G401 (cell line): ENCODE measurements around the gene FLT1. TPM values are rescaled to one million over a fixed set of nuclear protein-coding genes. Genes with fewer than 3 reads are reported as not detected.

Experiments
- DNase-seq: peaks from one replicate; pipeline ENCODE4 v3.0.0-alpha.2; 2015; ENCODE audit warnings: low spot score
- in situ Hi-C: cut with HindIII; loops from 2 replicates; pipeline ENCODE4 v1.10.0; 2016; ENCODE audit warnings: low sequenced_read_pairs, mixed read lengths
- total RNA-seq: library from RNA; depleted of rRNA; stranded (reverse); fragments of >200 nt; shearing (Covaris generic); gene quantifications from 2 replicates; pipeline ENCODE4 v1.2.3, GENCODE V29; 2014

Gene FLT1
- total RNA-seq, 1 experiment from 2014 or later, result not detected

DNA sequence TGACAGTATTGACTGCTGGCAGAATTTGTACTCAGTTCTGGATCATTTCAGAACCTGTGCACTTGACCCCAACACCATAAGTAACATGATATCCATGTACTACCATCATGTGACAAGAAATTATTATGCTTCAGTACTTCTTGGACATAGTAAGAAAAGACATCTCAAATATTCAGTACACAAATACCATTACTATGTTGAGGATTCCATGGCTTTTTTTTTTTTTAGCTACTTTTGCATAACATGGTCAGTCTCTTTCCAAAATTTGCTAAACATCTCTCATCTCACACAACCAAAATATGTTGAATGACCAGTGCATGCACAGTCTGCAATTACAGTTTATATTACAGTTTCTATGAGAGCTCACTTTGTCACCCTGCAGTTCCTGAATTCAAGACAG lies 85.3 kb downstream of the FLT1 start:
- DNase-seq, result no peak
- in situ Hi-C loops, result no loop called here

DNA sequence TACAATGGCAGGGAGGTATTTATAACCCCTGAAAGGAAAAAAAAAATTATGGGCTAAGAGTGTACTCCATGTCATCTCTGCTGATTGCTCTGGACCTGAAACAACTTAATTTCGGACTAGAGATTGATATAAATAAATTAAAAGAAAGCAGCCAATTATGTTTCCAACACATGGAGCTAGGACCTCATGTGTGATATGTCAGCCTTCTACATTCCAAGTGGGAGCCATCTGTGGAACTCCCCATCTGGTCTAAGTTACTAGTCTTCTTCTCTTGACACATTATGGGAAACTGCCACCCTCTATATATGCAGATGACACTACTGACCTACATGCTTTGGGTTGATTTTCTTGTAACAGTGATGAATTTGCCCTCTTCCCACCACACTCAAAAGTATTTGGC lies 86.1 kb downstream of the FLT1 start:
- in situ Hi-C loops, result no loop called here
- no peak for DNase-seq

DNA sequence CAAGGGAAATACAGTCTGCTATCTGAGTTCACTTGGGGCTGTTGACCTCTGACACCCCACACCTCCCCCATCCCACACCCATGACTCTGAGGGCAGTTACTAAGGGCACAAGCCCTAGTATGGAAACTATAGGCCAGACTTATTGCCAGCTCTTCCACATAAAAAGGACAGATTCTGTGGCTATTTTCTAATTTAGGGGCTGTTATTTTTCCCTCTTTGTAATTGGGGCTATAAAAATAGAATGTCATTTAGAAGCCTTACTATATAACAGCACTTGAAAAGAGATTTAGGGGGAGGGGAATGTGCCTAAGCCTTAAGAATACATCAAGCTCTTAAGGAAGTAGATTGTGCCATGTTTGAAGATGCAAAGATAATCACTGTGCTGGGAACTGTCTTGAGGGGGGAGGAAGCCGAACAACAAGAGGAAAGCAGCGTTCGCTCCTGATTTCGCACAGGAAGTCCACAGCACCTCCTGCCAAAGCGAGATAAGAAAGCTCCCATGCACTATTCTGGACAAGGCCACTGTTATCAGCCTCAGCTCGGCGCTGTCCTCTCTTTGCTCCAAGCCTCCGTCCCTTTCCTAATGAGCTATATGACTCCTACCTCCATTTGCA lies 86.6 kb downstream of the FLT1 start:
- no peak for DNase-seq
- in situ Hi-C loops, result no loop called here

DNA sequence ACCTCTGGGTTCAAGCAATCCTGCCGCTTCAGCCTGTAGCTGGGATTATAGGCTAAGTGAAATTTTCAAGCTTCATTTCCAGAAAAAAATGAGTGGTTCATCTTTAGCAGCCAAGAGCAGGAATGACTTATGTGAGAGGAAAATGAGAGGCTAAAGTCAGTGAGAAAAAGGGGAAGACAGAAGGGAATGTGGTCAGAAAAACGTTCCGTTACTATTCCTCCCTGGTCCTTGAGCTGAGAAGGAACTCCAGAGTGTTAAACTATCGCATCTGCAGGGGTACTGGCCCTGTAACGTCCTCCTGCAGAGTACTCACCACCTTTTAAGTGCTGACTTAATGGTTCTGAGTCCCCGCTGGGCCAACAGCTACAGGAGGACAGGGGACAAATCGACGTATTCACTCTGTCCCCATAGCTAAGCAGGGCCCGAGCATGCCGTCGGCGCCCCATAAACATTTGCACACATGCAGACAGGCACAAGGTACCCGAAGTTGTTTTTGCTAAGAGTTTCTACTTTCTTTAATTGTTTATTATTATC lies 88.1 kb downstream of the FLT1 start:
- DNase-seq, result no peak
- in situ Hi-C loops, result no loop called here

DNA sequence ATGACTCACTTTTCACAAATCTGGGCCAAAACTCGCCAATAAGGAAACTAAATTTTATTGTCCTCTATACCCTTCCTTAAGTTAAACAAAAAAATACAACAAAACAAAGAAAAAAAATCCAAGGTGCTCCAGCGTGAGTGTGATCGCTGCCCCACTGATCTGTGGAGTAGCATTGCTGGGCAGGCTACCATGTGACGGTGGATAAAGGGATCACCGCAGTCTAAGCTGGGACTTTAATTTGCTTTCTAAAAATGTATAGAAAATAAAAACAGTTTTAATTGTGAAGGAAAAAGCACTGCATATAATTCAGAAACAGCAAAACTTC lies 92.9 kb downstream of the FLT1 start:
- DNase-seq, result no peak
- in situ Hi-C loops, result no loop called here

DNA sequence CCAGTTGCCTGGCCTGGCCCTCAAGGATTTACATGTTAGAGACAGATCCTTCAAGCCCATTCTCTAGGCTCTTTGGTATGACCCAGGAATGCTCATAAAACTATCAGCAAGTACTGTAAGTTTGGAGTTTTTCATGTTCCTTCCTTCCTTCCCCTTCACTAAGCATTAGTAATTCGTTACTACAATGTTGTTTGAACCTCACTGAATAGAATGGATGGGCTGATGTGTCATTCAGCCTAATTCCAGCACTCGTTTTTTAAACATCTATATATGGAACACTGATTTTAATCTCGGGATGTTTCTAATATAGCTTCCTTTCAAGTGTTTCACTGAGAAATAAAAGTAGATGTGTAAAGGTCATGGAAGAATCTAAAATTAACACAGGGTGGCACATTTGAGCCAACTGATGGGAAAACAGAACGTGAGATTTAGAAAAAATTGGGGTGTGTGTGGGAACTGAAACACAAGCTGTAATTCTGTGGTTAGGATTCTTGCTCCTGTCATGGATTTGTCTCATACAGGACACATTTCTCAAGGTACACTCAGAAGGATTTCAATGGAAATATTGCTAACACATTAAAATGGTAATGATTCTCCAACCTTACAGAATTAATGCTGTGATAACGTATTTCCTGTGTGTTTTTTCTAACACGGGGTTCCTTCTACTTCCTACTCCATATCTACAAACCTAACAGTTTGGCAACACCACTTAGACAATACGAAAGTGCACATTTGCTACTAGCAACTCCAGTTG lies 93.4 kb downstream of the FLT1 start:
- peak; percentile 9 for DNase-seq
- in situ Hi-C loops, result no loop called here

DNA sequence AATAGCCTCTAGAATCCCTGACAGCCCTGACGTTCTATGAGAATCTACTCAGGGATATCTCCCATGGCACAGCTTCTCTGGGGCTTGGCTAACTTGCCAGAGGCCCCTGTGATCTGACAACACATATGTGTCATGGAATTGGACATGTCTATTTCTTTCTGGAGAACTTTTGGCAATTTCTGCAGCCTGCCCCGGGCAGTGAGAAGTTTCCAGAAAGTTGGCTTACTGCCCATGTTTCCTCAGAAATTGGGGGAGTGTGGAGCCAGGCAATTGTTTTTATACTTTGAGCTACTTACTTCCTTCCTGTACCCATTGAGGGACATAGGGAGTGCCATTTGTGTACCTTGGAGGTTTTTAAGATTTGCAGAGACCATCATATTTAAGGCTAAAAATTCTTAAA lies 98.9 kb downstream of the FLT1 start:
- in situ Hi-C loops, result no loop called here

DNA sequence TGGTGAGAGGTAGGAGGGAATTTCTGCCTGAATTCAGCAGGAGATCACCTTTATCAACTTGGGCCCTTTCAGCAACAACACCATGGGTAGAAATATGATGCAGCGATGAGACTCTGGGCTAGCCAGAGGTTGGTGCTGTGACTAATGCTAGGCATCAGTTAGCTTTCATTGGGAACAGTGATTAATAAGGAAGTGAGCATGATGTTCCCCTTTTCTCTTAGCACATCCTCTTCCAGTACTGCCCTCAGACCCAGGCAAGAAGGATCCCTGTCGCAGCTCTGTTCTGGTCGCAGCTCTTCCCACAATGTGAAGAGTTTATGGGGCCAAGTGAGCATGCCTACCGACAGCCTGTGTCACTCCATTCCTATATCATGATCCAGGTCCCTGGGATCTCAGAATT lies 100.5 kb downstream of the FLT1 start:
- in situ Hi-C loops, result no loop called here
- no peak for DNase-seq

More for the DNA sequence above, 98.9 kb downstream of the FLT1 start:
- no peak for DNase-seq

DNA sequence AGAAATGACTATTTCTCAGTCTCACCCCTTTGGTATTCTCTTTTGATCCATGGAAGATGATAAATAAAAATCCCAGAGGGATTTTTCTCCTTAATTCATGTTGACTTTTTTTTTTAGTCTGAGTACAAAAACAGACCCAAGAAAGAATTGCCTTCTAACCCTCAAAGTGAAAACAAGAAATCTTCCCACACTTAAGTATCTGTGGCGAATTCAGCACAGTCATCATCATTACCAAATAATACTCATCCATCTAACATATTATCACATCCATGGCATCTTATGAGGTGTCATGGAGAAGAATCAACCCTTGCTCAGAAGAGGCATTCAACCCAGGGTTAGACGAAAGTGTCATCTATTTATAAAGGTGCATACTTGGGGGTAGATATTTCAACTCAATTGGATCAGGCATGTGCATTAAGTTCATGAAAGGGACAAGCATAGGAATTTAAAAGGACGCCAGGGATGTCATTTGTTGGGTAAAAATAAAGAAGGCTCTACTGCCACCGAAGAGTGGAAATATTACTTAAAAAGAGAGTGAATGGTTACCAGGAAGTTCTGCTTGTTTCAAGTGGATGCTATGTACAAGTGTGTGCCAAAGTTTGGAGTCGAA lies 101.9 kb downstream of the FLT1 start:
- in situ Hi-C loops, result no loop called here
- no peak for DNase-seq

DNA sequence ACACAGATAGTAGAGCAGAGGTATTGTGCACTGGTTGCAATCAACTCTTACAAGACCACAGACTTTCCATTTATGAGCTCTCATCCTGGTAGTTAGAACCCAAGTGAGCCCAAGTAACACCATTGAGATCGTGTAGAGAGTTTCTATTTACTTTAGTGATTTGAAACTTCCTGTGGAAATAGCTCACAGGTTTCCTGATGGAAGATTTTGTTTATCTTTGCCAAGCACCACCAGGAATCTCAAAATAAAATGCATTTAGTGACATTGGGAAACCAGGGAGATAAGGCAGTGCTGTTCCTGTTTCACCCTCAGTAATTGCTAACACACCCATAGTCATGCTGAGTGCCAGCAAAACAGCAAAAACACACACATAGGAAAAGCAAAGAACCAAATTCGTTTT lies 102.5 kb downstream of the FLT1 start:
- DNase-seq, result no peak
- in situ Hi-C loops, result no loop called here

DNA sequence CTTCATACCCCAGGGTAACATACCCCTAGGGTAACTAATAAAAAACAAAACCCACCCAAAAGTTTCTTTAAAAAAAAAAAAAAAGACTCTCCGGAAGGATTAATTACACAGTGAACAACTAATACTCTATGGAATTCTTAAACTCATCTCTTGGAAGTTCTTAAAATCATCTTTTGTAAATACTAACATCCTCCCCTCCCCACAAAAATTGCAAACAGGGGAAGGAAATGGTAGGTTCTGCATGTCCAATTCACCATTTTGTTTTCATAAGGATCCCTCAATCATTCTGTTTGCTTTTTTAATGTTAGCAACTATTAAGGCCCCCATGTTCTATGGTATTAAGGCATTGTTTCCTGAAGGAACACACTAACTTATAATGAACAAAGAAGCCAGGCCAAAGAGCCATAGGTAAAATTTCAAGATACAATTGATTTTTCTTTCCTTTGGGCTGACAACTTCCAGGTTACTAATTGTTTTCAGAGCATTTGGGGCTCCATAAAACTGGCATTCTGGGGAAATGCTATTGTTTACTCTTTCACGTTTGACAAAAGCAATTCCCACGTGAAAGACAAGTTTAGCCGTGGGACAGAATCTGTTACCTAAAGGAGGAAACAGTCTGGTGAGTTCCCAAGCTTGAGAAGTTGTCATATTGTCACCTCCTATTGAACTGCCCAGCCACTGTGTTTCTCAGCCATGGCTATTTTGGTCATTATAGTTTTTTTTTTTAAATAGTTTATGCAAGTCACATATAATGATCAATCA lies 107.0 kb downstream of the FLT1 start:
- in situ Hi-C loops, result no loop called here
- no peak for DNase-seq

DNA sequence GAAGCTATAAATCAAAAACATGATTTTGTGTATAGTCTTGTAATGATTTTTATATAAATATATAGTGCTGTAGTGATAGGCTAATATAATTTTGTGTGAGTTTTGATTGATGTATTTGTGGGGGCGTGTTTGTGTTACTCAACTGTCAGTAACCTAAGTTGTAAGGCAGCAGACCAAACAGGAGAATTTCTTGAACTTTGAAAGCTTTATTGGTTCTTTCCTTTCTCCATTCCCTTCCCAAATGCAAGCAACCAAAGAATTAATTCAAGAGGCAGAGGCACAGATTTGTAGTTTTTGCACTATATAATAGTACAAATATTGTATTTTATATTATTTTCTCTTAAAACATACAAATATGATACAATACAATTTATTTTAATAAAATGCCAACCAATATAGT lies 109.6 kb downstream of the FLT1 start:
- in situ Hi-C loops, result no loop called here
- no peak for DNase-seq

DNA sequence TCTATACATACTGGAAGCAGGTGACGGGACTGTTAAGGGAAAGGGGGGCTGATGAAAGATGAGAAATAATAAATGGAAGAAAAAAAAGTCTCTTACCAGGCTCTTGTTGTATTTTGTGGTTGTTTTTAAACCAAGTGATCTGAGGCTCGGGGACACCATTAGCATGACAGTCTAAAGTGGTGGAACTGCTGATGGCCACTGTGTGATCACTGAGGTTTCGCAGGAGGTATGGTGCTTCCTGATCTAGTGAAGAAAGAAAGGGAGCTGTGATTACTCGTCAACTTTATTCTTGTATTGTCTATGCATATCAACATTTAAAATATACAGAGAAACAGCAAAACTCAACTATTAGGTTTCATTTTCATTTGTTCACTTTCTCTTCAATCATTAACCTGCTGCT lies 110.1 kb downstream of the FLT1 start:
- no peak for DNase-seq
- in situ Hi-C loops, result no loop called here

DNA sequence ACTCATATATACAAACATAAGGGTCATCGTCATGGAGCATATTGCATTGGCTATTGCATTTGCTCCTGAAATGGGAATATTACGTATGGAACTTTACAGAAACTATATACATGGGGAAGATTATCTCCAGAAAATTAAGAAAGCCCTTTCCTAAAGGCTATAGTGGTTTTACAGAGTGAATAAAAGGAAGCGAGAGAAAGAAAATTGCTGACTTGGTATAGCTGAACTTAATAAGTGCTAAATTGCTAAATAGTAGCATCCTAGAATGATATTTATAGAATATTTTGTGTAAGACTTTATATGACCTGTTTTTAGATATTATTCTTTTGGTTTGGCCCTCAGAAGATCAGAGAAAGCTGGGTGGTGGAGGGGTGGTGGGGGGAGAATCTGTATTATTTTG lies 114.6 kb downstream of the FLT1 start:
- in situ Hi-C loops, result no loop called here
- no peak for DNase-seq

DNA sequence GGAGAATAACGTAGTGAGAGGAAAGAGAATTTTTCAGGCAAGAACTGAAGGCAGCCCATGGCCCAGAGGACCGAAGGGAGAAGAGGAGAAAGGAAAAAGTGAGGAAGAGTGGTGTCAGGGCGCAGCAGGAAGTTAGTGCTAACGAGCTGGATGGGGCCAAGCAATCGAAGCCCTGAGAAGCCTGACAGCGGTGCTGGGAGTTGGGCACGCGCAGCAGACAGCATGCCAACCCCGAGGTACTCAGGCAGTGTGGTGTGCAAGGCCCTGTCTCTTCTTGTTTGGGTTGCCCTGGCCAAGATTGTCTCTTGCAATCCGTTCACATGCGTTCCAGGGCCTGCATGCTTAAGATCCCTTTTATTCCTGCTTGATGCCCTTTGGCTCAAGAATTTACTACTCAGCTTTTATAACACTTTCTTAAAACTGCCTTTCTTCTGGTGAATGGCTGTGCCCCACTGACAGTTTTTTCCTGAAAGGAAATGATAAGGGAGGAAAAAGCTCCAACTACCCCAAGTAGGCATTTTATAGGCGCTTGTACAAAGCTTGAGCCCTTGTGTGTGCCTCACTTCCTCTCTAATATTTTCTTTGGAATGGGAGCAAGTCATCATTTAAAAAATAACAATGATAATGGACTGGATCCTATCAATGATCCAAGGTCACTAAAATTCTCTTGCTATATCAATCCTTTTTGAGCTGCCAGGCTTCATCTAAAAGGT lies 115.4 kb downstream of the FLT1 start:
- DNase-seq, result no peak
- in situ Hi-C loops, result no loop called here

DNA sequence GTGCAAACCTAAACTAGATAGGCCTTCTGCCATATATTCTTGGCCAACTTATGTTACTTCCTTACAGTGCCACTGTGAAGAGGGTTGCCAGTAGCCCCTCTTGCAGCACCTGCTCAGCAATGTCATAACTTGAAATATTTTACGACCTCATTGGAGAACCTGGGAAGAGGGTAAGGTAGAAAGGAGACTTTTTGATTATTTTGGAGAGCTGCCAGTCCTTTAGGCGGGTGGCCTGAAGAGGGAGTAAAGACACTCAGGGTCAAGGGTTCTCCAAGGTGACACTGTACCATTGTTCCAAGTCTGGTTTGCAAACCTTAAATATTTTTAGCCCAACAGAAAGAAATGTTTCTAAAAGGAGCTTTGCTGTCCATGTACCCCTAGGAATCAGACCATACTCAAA lies 118.3 kb downstream of the FLT1 start:
- no peak for DNase-seq
- in situ Hi-C loops, result no loop called here

DNA sequence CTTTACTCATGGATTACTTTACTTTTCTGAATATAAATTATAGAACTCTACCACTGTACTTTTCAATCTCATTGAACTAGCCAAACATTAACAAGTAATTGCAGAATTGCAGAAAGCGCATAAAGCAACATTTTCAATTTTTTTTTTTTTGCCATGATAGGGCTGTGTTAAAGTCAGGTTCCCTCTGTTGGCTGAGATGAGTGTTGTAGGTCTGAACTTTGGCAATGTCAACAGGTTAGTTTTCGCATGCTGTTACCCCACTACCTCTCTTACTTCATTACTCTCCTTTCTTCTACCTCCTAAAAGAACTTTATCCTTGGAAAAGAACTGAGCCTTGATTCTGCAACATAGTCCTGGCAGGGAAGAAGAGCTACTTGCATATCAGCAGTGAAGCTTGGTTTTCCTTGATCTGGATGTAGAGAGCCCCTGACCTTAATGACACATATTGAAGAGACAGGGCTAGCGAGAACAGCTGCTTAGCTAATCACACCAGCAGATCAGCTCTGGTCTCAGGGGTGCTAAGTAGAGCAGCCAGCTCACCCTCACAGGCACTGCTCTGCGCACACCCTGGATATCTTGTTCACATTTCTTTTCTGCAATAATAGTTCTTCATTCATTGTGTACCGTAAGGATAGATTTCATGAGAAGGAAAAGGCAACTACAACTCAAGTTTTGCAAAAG lies 119.5 kb downstream of the FLT1 start:
- in situ Hi-C loops, result no loop called here
- no peak for DNase-seq

DNA sequence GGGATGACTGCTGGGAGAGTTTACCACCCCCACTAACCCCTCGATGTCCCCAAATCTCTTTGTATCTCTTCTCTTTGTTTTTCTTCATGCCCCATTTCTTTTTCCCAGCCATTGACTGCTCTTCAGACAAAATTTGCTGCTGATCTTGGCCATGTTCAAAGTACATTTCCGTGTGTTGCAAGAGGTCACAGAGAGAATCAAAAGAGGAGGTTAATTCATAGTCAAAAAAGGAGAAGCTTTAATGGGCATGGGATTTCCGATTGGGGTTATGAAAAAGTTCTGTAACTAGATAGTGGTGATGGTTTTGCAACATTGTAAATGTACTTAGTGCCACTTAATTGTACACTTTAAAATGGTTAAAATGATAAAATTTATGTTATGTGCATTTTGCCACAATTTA lies 121.1 kb downstream of the FLT1 start:
- in situ Hi-C loops, result no loop called here
- no peak for DNase-seq

DNA sequence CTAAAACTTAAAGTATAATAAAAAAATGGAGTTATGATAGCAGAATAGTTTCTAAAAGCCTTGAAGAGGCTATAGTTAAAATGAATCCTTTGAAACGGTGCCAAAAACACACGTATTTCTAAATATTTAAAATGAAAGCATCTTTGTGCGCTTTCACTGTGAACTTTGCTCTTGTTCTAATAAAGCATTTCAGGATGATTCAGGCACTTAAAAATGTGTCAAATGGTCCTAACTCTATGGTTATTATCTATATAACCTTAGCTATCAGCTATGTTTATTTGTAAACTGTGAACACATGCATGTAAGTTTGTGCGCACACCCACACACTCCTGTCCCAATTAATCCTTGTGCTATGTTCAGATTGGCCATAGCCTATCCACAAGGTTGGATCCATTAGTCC lies 124.5 kb downstream of the FLT1 start:
- DNase-seq, result no peak
- in situ Hi-C loops, result no loop called here
